ENCODE results near the gene CLIP1.

GRCh38 chr12:122348505-122348904, 74.0 kb downstream of the CLIP1 start:
- TF ChIP-seq CTCF (IDR thresholded peaks at IDR 0.05; ENCODE audit: insufficient read depth, low read depth, low read length) (no peak), EZH2 (IDR thresholded peaks at IDR 0.05; ENCODE audit: insufficient read depth, low read length) (no peak)
